Measurements from ENCODE around the gene VSTM2B. TPM values are rescaled to one million over a fixed set of nuclear protein-coding genes. Genes with fewer than 3 reads are reported as not detected.

The VSTM2B gene
- total and polyA plus RNA-seq, 4 donors, result not detected

- no peak for DNase-seq (ENCODE audit: low spot score)
- H3K4me1 ChIP-seq (ENCODE audit: control insufficient read depth in 4 of 4, insufficient read depth in 4 of 4, low read length in 3 of 4), result no peaks in the 10 kb centered on the region
- H3K9ac ChIP-seq (ENCODE audit: low read depth in 1 of 2, low read length in 2 of 2), result no peak overlapping the region
- H3K27me3 ChIP-seq (ENCODE audit: control insufficient read depth in 4 of 4, insufficient read depth in 4 of 4, low read length in 3 of 4), result peaks cover 0 to 3% (median 0%) of the 10 kb centered on the region in 4 donors
- TF ChIP-seq RXRA (IDR thresholded peaks at IDR 0.05), result no peak
- TF ChIP-seq EGR1 (IDR thresholded peaks at IDR 0.05; ENCODE audit: low read depth in 2 of 2), result no peak
- no peak for TF ChIP-seq REST (IDR thresholded peaks at IDR 0.05)
- 73% methylated on average over 7 of the region's 7 CpGs for WGBS
- no peaks in the 10 kb centered on the region for H3K36me3 ChIP-seq (ENCODE audit: control insufficient read depth in 4 of 4, insufficient read depth in 3 of 4, low read depth in 1 of 4, low read length in 3 of 4)
- H3K4me3 ChIP-seq (ENCODE audit: low read depth in 1 of 3, low read length in 3 of 3), result no peak overlapping the region
- peaks cover 0 to 4% (median 2%) of the 10 kb centered on the region in 4 donors for H3K9me3 ChIP-seq (ENCODE audit: control insufficient read depth in 4 of 4, low read length in 3 of 4)
- no peak overlapping the region for H3K27ac ChIP-seq (ENCODE audit: low read depth in 1 of 2, low read length in 2 of 2)
Measured at GRCh38 chr19:29482855-29483640, 42.7 kb upstream of the VSTM2B start.

GRCh38 chr19:29483641-29483920, 42.2 kb upstream of the VSTM2B start:
- H3K4me1 ChIP-seq (ENCODE audit: control insufficient read depth in 4 of 4, insufficient read depth in 4 of 4, low read length in 3 of 4), result no peaks in the 10 kb centered on the region
- peaks cover 0 to 4% (median 2%) of the 10 kb centered on the region in 4 donors for H3K9me3 ChIP-seq (ENCODE audit: control insufficient read depth in 4 of 4, low read length in 3 of 4)
- no peak overlapping the region for H3K9ac ChIP-seq (ENCODE audit: low read depth in 1 of 2, low read length in 2 of 2)
- H3K27me3 ChIP-seq (ENCODE audit: control insufficient read depth in 4 of 4, insufficient read depth in 4 of 4, low read length in 3 of 4), result peaks cover 0 to 3% (median 0%) of the 10 kb centered on the region in 4 donors
- WGBS, result 92% methylated on average over 5 of the region's 5 CpGs
- H3K36me3 ChIP-seq (ENCODE audit: control insufficient read depth in 4 of 4, insufficient read depth in 3 of 4, low read depth in 1 of 4, low read length in 3 of 4), result no peaks in the 10 kb centered on the region
- H3K4me3 ChIP-seq (ENCODE audit: low read depth in 1 of 3, low read length in 3 of 3), result no peak overlapping the region
- no peak overlapping the region for H3K27ac ChIP-seq (ENCODE audit: low read depth in 1 of 2, low read length in 2 of 2)
- TF ChIP-seq FOXA2 (IDR thresholded peaks at IDR 0.05) (no peak), JUND (IDR thresholded peaks at IDR 0.05) (no peak), REST (IDR thresholded peaks at IDR 0.05) (no peak), RXRA (IDR thresholded peaks at IDR 0.05) (no peak), HNF4G (IDR thresholded peaks at IDR 0.05) (no peak), TAF1 (conservative IDR thresholded peaks at IDR 0.05) (no peak), SP1 (IDR thresholded peaks at IDR 0.05) (no peak), EGR1 (IDR thresholded peaks at IDR 0.05; ENCODE audit: low read depth in 2 of 2) (no peak), RAD21 (IDR thresholded peaks at IDR 0.05) (no peak), HNF4A (conservative IDR thresholded peaks at IDR 0.05) (no peak)
- DNase-seq (ENCODE audit: low spot score), result no peak
